Measurements from ENCODE around the gene SMIM1.

SMIM1 gene

GRCh38 chr1:3772715-3773571, at the start of gene SMIM1:
TSS of gene SMIM1 (plus strand) at chr1:3772749. CDS start at chr1:3775374, 2,625 bp downstream.
- DNase-seq, result no peak

- no peak for DNase-seq
Measured at GRCh38 chr1:3722846-3723245, 49.7 kb upstream of the SMIM1 start.

DNA sequence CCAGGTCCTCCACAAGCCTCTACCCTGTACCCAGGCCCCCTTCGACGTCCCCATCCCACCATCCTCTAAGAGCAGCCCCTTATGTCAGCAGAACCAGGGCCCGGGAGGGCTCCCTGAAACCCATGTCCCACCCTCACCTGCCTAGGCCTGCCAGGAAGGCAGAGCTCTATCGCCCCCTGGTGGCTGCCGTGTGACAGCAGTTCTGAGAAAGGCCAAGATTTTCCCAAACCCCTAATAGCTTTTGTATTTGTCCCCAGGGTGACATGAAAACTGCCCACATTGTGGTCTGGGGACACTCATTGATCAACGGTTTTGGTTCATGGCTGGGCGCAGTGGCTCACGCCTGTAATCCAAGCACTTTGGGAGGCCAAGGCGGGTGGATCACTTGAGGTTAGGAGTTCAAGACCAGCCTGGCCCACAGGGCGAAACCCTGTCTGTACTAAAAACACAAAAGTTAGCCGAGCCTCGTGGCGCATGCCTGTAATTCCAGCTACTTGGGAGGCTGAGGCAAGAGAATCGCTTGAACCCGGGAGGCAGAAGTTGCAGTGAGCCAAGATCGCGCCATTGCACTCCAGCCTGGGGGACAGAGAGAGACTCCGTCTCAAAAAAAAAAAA, 48.0 kb upstream of the SMIM1 start:
- peak; percentile 57 for DNase-seq

GRCh38 chr1:3725366-3725765, 47.2 kb upstream of the SMIM1 start:
- no peak for DNase-seq

DNA sequence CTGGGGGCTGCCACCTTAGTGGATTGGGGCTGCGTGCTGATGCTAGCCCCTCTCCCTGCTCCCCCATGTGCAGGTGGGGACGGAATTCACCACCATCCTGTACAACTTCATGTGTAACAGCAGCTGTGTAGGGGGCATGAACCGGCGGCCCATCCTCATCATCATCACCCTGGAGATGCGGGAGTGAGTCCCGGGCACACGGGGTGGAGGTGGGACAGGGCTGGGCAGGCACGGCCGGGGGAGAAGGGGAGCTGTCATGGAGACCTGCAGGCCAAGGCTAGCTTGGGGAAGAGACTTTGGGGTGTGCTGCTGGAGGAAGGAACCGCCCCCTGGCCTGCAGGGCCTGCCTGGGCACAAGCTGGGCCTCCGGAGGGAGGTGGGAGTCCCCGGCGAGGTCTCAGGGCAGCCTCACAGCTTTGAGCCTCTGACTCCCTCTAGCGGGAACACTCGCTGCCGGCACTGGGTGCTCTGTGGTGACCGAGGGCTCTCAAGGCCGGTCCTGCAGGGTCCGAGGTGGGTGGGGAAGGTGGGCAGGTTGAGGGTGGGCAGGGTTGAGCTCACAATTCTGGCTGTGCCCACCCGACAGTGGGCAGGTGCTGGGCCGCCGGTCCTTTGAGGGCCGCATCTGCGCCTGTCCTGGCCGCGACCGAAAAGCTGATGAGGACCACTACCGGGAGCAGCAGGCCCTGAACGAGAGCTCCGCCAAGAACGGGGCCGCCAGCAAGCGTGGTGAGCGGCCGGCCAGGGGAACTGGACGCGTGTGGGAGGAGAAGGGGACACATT, 45.3 kb upstream of the SMIM1 start:
- no peak for DNase-seq

DNA sequence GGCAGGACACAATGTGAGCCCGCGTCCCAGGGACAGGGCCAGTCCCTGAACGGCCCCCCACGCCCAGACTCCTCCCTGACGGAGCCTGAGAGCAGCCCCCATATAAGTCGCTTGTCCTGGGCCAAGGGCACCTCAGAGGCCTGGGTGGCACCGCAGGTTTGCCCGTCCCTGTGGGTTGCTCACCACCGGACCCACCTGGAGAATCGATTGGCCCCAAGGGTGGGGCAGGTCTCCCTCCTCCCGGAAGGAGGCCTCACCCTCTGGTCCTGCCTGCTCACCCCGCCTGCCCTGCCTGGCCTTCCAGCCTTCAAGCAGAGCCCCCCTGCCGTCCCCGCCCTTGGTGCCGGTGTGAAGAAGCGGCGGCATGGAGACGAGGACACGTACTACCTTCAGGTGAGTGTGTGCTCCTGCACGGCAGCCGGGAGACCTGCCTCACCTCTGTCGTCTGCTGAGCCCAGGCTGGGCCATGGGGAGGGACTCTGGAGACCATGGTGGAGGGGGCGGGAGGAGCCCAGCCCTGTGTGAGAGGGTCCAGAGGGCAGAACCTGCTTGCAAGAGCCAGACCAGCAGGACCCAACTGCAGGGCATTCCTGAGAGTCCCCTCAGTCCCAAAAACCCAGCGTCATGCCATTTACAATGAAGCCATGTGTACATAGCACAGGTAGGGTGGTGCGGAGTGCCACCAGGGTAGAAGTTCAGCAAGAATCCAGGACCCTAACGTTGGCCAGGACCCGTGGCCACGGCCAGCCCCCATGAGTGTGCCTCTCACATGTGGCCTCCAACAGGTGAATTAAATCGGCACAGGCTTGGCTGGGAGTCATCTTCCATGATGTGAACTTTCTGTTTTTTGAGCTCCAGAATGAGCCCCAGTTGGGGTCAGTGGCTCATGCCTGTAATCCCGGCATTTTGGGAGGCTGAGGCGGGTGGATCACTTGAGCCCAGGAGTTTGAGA, 44.4 kb upstream of the SMIM1 start:
- DNase-seq, result no peak

GRCh38 chr1:3729594-3730542, 42.7 kb upstream of the SMIM1 start:
- no peak for DNase-seq

- DNase-seq, result no peak
Measured at GRCh38 chr1:3730543-3731247, 41.9 kb upstream of the SMIM1 start.

- DNase-seq, result no peak
Measured at GRCh38 chr1:3731583-3732433, 40.7 kb upstream of the SMIM1 start.

DNA sequence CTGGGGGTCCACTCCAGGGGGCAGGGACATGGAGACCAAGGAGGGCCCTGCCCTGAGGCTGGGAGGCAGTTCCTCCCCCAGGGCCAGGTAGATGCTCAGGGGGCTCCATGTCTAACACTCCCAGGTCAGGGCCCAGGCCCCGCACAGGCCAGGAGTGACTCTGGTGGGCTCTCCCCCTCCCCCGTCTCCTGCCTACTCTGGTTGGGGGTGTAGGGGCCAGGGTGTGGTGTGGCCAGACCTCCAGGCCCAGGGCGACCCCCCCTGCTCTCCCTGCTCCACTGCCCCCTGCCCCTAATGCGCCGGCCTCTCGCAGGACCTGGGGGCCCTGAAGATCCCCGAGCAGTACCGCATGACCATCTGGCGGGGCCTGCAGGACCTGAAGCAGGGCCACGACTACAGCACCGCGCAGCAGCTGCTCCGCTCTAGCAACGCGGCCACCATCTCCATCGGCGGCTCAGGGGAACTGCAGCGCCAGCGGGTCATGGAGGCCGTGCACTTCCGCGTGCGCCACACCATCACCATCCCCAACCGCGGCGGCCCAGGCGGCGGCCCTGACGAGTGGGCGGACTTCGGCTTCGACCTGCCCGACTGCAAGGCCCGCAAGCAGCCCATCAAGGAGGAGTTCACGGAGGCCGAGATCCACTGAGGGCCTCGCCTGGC, 40.0 kb upstream of the SMIM1 start:
- no peak for DNase-seq

DNA sequence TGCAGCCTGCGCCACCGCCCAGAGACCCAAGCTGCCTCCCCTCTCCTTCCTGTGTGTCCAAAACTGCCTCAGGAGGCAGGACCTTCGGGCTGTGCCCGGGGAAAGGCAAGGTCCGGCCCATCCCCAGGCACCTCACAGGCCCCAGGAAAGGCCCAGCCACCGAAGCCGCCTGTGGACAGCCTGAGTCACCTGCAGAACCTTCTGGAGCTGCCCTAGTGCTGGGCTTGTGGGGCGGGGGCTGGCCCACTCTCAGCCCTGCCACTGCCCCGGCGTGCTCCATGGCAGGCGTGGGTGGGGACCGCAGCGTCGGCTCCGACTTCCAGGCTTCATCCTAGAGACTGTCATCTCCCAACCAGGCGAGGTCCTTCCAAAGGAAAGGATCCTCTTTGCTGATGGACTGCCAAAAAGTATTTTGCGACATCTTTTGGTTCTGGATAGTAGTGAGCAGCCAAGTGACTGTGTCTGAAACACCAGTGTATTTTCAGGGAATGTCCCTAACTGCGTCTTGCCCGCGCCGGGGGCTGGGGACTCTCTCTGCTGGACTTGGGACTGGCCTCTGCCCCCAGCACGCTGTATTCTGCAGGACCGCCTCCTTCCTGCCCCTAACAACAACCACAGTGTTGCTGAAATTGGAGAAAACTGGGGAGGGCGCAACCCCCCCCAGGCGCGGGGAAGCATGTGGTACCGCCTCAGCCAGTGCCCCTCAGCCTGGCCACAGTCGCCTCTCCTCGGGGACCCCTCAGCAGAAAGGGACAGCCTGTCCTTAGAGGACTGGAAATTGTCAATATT, 39.3 kb upstream of the SMIM1 start:
- no peak for DNase-seq

DNA sequence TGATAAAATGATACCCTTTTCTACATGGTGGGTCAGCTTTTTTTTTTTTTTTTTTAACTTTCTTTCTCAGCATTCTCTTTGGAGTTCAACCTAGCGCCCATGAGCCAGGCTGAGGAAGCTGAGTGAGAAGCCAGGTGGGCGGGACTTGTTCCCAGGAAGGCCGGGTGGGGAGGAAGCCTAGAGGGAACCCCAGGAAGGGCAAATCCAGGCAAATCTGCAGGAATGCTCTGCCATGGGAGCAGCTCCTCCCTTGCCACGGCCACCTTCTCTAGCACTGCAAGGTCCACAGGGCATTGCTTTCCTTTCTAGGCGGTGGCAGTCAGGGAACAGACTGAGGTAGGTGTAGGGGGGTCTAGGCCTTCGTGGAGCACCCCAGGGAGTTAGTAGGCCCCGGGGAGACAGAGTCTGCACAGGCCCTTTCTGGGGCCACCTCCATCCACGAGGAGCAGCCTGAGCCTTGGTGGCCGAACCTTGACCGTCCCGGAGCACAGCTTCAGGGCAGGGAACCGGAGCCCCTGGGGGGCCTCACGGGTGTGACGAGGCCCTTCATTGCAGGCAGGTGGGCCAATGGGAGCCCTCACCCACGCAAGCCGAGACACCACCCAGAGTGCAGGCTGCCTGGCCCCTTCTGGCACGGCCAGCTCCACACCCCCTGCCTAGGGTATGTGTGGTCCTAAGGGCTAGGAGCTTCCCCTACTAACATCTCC, 38.5 kb upstream of the SMIM1 start:
- DNase-seq, result no peak

DNA sequence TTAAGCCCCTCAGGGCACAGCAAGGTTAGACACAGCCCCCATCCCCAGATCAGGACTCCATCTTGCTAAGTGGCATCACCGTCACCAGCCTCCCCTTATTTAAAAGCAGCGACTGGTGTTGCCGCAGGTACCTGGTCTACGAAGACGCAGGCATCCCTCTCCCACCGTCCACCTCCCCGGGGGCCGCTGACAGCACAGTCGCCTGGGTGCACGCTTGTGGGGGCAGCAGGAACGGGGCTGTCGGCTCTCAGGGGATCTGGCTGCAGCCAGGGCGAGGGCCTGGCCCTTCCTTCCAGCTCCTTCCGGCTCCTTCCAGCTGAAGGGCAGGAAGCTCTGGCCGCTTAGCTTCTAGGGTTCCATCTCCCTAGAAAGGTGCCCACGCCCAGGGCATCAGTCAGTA, 37.9 kb upstream of the SMIM1 start:
- DNase-seq, result no peak

DNA sequence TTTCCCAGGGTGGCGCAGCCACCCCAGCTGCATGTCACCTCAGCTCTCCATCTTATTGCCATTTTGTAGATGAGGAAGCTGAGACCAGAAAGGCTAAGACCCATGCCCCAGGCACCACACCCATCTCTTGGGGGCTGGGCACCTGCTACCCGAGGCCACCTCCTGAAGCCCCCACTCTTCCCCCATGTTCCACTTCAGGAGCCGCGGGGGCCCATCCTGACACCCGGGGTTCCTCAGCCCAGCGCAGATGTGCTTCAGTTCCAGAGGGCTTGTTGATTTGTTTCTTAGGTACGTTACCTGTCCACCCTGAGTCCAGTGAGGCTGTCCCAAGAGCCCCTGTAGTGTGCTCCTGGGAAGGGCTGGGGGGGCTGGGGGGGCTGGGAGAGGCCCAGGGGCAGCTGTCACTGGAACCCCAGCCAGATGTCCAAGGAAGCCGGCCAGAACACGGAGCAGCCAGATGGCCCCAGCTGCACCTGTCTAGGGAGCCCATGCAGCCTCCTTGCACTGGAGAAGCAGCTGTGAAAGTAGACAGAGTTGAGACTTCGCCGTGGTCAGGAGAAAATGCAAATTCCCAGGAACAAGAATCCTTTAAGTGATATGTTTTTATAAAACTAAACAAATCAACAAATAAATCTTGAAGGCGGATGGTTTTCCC, 37.4 kb upstream of the SMIM1 start:
- DNase-seq, result no peak

DNA sequence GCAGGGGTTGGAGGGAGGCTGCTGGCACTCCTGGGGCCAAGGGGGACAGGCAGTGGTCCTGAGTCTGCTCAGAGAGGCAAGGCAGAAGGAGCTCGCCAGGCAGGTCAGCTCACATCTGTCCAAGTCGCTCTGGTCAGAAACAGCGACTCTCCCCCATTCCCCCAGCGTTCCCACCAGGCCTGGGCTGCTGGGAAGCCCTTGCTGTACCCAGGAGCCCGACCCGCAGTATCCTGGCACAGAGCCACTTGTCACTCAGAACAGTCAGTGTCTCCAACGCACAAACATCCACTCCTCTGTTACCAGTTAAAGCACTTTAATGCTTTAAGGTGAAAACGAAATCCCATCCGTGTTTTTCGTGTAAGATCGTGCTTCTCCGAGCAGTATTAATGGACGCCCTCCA, 36.9 kb upstream of the SMIM1 start:
- DNase-seq, result no peak

- DNase-seq, result no peak
Measured at GRCh38 chr1:3736131-3736561, 36.4 kb upstream of the SMIM1 start.

- no peak for DNase-seq
Measured at GRCh38 chr1:3736708-3737107, 35.8 kb upstream of the SMIM1 start.
